KMS-11 (cell line): ENCODE measurements around the gene VPS13A.

Experiments used
- H2AFZ ChIP-seq: fragments of 200-600 bp; sonication (generic); 2 replicates; pipeline ENCODE4 v1.6.1; 2016; ENCODE audit warnings: antibody characterized with exemption, mixed run types, low read depth
- H3K27ac ChIP-seq: fragments of 200-600 bp; sonication (generic); 2 replicates; pipeline ENCODE4 v1.6.1; 2016; ENCODE audit warnings: mild to moderate bottlenecking, mixed run types
- H3K27me3 ChIP-seq: fragments of 200-600 bp; sonication (generic); 2 replicates; pipeline ENCODE4 v1.6.1; 2017; ENCODE audit warnings: mild to moderate bottlenecking, low read depth, mixed run types, moderate library complexity; ENCODE audit not compliant: insufficient read depth
- H3K36me3 ChIP-seq: fragments of 200-600 bp; sonication (generic); 2 replicates; pipeline ENCODE4 v1.6.1; 2017; ENCODE audit warnings: mild to moderate bottlenecking, mixed run types; ENCODE audit not compliant: insufficient read depth
- H3K4me1 ChIP-seq: fragments of 200-600 bp; sonication (generic); 2 replicates; pipeline ENCODE4 v1.6.1; 2016; ENCODE audit warnings: mild to moderate bottlenecking, low read depth, mixed run types; ENCODE audit not compliant: poor library complexity, severe bottlenecking
- H3K4me2 ChIP-seq: fragments of 200-600 bp; sonication (generic); 2 replicates; pipeline ENCODE4 v1.7.0; 2016; ENCODE audit warnings: mild to moderate bottlenecking, mixed run types
- H3K4me3 ChIP-seq: fragments of 200-600 bp; sonication (generic); IDR thresholded peaks from 2 replicates; pipeline ENCODE4 v1.6.1; 2017; ENCODE audit warnings: low read depth, low read length, mixed read lengths; ENCODE audit not compliant: insufficient read depth
- H3K79me2 ChIP-seq: fragments of 200-600 bp; sonication (generic); 2 replicates; pipeline ENCODE4 v1.6.1; 2016; ENCODE audit warnings: low read depth, mixed run types; ENCODE audit not compliant: insufficient read depth
- H3K9ac ChIP-seq: fragments of 200-600 bp; sonication (generic); 2 replicates; pipeline ENCODE4 v1.6.1; 2016; ENCODE audit warnings: mild to moderate bottlenecking, mixed run types
- H4K20me1 ChIP-seq: fragments of 200-600 bp; sonication (generic); 2 replicates; pipeline ENCODE4 v1.6.1; 2016; ENCODE audit warnings: mild to moderate bottlenecking, mixed run types; ENCODE audit not compliant: insufficient read depth
- CTCF ChIP-seq: fragments of 200-600 bp; sonication (generic); conservative IDR thresholded peaks from 2 replicates; pipeline ENCODE4 v1.6.1; 2017; ENCODE audit warnings: low read depth, mild to moderate bottlenecking, antibody characterized with exemption, low read length, moderate library complexity, mixed read lengths

Gene VPS13A

GRCh38 chr9:77305622-77306400 is 128.5 kb downstream of the VPS13A start:
- no peaks in the 10 kb centered on the region for H3K27me3 ChIP-seq
- H3K9ac ChIP-seq = no peak overlapping the region
- no peak overlapping the region for H3K27ac ChIP-seq
- no peaks in the 10 kb centered on the region for H3K36me3 ChIP-seq
- no peaks in the 10 kb centered on the region for H3K79me2 ChIP-seq
- H3K4me2 ChIP-seq = no peak overlapping the region
- no peaks in the 10 kb centered on the region for H4K20me1 ChIP-seq
- H3K4me1 ChIP-seq = peaks cover 10% of the 10 kb centered on the region
- no peak overlapping the region for H2AFZ ChIP-seq
- no peak overlapping the region for H3K4me3 ChIP-seq
- no peak for TF ChIP-seq CTCF

- no peak for TF ChIP-seq CTCF
- H3K4me2 ChIP-seq = no peak overlapping the region
- no peaks in the 10 kb centered on the region for H3K27me3 ChIP-seq
- H3K36me3 ChIP-seq = no peaks in the 10 kb centered on the region
- no peak overlapping the region for H3K9ac ChIP-seq
- H3K27ac ChIP-seq = no peak overlapping the region
- H3K4me3 ChIP-seq = no peak overlapping the region
- H2AFZ ChIP-seq = no peak overlapping the region
- H3K79me2 ChIP-seq = no peaks in the 10 kb centered on the region
- H4K20me1 ChIP-seq = no peaks in the 10 kb centered on the region
- peaks cover 10% of the 10 kb centered on the region for H3K4me1 ChIP-seq
Observed at GRCh38 chr9:77307166-77307565, 129.8 kb downstream of the VPS13A start.

- Histone ChIP-seq H3K36me3 (peaks cover 1% of the 10 kb centered on the region; the same call in 1 of the 2 replicates), H3K79me2 (no peaks in the 10 kb centered on the region), H3K4me2 (no peak overlapping the region), H3K4me3 (no peak overlapping the region), H3K27me3 (no peaks in the 10 kb centered on the region), H3K4me1 (no peaks in the 10 kb centered on the region), H2AFZ (no peak overlapping the region), H3K27ac (no peak overlapping the region), H4K20me1 (no peaks in the 10 kb centered on the region), H3K9ac (no peak overlapping the region)
- TF ChIP-seq CTCF = no peak
Observed at GRCh38 chr9:77316058-77316457, 138.7 kb downstream of the VPS13A start.

- H3K27me3 ChIP-seq = no peaks in the 10 kb centered on the region
- H3K4me2 ChIP-seq = no peak overlapping the region
- peaks cover 7% of the 10 kb centered on the region; the same call in 1 of the 2 replicates for H3K36me3 ChIP-seq
- TF ChIP-seq CTCF = no peak
- no peak overlapping the region for H3K27ac ChIP-seq
- H4K20me1 ChIP-seq = no peaks in the 10 kb centered on the region
- no peaks in the 10 kb centered on the region for H3K79me2 ChIP-seq
- H2AFZ ChIP-seq = no peak overlapping the region
- H3K9ac ChIP-seq = no peak overlapping the region
- no peaks in the 10 kb centered on the region for H3K4me1 ChIP-seq
- H3K4me3 ChIP-seq = no peak overlapping the region
Observed at GRCh38 chr9:77325058-77325457, 147.7 kb downstream of the VPS13A start.
